Erythroblast (primary cell): Measurements from ENCODE around the gene KIRREL3.

Experiments used
- GATA1 ChIP-seq: IDR thresholded peaks from 2 replicates; pipeline ENCODE4 v1.6.1; 2011; ENCODE audit warnings: low read depth, mild to moderate bottlenecking, control low read depth, low read length, moderate library complexity
- POLR2A ChIP-seq: IDR thresholded peaks from 2 replicates; pipeline ENCODE4 v1.6.1; 2011; ENCODE audit warnings: mild to moderate bottlenecking, low read length

DNA sequence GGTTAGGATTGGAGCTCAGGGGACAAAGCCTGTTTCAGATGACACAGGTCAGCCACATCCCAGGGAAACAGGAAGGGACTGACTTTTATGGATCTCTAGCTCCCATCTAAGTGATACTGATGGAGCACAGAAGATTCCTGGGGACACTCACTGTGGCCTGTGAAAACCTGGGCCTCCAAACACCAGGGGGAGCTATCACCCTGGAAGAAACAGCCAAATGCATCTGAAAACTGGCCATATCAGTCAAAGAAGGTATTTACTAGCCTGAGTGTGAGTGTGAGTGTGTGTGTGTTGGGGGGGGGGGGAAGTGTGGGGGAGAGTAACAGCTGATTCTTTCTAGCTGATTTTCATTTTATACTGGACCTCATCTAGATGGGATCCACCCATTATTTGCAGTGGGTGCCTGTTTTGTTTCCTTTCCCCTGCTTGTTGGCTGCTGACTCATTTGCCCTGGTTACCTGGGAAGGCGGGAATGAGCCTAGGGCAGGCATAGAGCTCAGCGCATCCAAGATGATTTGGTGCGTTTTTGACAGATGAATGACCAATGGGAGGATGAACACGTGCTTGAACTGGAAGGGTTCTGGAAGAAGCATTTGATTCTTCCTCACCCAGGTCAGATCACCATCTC lies 284.0 kb downstream of the KIRREL3 start:
- TF ChIP-seq POLR2A (no peak), GATA1 (no peak)
